PFSK-1 (cell line): ENCODE data around the gene CORO2B.

Experiments
- FOXP2 ChIP-seq: optimal IDR thresholded peaks from 2 replicates; pipeline ENCODE3; 2011; ENCODE audit warnings: borderline replicate concordance, control low read depth, inconsistent platforms; ENCODE audit not compliant: insufficient read depth; ENCODE audit errors: extremely low read length, extremely low read depth
- POLR2AphosphoS5 ChIP-seq: IDR thresholded peaks from 2 replicates; pipeline ENCODE4 v1.6.1; 2012; ENCODE audit warnings: low read depth, mild to moderate bottlenecking, control low read depth, low read length, moderate library complexity
- SIN3A ChIP-seq: IDR thresholded peaks from 2 replicates; pipeline ENCODE4 v1.6.1; 2012; ENCODE audit warnings: mild to moderate bottlenecking, low read length, moderate library complexity, borderline replicate concordance; ENCODE audit not compliant: insufficient read depth
- TAF1 ChIP-seq: IDR thresholded peaks from 2 replicates; pipeline ENCODE4 v1.6.1; 2012; ENCODE audit warnings: low read length, control low read depth, borderline replicate concordance; ENCODE audit not compliant: insufficient read depth
- TF ChIP-seq, protein P1 (sequence below), 2 experiments: IDR thresholded peaks; 2 replicates each; pipeline versions ENCODE4 v1.6.1 to v1.8.0; 2011 to 2012; ENCODE audit warnings: low read depth in 2 of 2, low read length in 2 of 2, control low read depth in 1 of 2, inconsistent platforms in 1 of 2, mild to moderate bottlenecking in 1 of 2, moderate library complexity in 1 of 2; ENCODE audit not compliant: insufficient read depth in 1 of 2

The CORO2B gene

DNA sequence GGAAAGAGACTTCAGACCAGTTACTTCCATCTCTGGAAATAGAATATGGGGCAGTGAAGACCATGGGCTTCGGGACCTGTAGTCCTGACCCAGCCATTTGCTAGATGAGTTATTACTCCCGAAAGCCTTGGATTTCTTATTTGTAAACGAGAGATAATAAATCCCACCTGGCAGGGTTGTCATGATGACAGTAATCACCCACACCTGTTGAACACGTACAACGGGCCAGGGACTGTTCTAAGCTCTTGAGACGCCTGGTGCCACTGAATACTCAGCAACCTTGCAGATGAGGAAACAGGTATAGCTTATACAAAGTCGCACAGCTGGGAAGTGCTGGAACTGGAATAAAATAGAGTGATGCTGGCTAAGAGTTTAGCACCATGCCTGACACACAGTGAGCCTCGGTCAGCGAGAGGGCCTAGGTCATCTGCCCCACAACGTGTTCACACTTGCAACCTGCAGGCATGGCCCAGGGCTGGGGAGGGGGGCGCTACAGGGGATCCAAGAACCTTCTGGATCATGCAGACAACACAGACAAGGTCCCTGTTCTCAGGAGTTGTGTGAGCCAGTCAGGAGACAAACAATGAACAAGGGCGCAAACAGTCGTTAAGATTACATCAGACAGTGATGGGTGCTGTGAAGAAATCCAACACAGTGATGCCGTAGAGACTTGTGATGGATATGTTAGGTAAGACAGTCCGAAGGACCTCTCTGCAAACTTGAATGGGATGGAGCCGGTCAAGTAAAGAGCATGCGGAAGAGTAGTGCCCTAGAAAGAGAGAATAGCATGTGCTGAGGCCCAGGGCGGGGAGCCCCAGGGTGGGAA is 89.2 kb downstream of the CORO2B start:
- TF ChIP-seq, protein P1, sequence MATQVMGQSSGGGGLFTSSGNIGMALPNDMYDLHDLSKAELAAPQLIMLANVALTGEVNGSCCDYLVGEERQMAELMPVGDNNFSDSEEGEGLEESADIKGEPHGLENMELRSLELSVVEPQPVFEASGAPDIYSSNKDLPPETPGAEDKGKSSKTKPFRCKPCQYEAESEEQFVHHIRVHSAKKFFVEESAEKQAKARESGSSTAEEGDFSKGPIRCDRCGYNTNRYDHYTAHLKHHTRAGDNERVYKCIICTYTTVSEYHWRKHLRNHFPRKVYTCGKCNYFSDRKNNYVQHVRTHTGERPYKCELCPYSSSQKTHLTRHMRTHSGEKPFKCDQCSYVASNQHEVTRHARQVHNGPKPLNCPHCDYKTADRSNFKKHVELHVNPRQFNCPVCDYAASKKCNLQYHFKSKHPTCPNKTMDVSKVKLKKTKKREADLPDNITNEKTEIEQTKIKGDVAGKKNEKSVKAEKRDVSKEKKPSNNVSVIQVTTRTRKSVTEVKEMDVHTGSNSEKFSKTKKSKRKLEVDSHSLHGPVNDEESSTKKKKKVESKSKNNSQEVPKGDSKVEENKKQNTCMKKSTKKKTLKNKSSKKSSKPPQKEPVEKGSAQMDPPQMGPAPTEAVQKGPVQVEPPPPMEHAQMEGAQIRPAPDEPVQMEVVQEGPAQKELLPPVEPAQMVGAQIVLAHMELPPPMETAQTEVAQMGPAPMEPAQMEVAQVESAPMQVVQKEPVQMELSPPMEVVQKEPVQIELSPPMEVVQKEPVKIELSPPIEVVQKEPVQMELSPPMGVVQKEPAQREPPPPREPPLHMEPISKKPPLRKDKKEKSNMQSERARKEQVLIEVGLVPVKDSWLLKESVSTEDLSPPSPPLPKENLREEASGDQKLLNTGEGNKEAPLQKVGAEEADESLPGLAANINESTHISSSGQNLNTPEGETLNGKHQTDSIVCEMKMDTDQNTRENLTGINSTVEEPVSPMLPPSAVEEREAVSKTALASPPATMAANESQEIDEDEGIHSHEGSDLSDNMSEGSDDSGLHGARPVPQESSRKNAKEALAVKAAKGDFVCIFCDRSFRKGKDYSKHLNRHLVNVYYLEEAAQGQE (IDR thresholded peaks at IDR 0.05; ENCODE audit: insufficient read depth in 1 of 2, low read depth in 2 of 2, low read length in 2 of 2): no peak
- no peak for TF ChIP-seq POLR2AphosphoS5
- TF ChIP-seq TAF1: no peak
- no peak for TF ChIP-seq SIN3A
- TF ChIP-seq FOXP2: no peak

DNA sequence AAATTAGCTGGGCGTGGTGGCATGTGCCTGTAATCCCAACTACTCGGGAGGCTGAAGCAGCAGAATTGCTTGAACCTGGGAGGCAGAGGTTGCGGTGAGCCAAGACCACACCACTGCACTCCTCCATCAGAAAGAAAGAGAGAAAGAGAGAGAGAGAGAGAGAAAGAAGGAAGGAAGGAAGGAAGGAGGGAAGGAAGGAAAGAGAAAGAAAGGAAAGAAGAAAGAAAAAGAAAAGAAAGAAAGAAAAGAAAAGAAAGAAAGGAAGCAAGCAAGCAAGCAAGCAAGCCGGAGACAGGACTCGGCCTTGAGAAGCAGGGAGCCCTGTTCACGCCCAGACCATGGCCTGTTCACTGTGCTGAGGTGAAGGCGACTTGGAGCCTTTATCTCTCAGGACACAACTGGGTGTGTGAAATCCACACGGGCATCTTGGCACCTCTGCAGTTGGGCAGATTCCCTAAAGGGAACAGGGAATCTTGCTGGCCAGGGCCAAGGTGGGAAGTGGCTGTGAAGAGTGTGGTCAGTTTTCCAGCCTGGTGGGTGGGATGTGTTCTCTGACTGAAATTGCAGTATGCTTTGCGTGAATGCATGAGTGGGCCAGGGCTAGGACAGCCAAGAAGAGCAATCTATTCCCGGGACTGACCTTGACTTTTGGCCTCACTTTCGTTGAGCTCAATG is 90.3 kb downstream of the CORO2B start:
- no peak for TF ChIP-seq FOXP2
- TF ChIP-seq, protein P1 (IDR thresholded peaks at IDR 0.05; ENCODE audit: insufficient read depth in 1 of 2, low read depth in 2 of 2, low read length in 2 of 2): no peak

DNA sequence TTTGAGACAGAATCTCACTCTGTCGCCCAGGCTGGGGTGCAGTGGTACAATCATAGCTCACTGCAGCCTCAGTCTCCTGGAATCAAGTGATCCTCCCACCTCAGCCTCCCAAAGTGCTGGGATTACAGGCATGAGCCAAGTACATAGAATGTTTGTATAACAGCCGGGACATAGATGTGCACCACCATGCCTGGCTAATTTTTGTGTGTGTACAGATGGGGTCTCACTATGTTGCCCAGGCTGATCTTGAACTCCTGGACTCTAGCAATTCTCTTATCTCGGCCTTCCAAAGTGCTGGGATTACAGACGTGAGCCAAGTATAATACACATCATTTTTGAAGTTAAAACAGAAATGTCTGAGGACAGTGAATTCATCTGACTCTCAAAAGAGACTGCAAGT is 93.5 kb downstream of the CORO2B start:
- TF ChIP-seq, protein P1 (IDR thresholded peaks at IDR 0.05; ENCODE audit: insufficient read depth in 1 of 2, low read depth in 2 of 2, low read length in 2 of 2): no peak
- TF ChIP-seq FOXP2 (no peak), SIN3A (no peak), POLR2AphosphoS5 (no peak), TAF1 (no peak)

DNA sequence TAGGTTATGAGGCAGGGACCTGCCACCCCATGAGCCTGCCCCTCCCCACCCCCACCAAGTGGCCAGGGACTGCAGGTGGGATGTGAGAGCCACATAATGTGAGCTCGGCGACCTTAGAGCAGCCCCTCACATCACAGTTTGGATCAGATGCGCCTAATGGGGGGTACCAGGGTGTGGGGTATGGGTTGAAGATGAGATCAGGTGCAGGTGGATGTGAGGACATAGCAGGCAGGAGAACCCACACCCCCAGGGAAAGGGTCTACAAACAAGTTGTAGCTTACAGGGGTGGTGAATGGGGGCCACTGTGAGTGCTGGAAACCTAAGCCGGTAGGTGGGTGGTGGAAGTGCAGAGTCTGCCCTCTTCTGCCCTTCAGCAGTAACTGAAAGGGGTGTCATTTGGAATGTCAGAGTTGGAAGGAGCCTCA is 94.0 kb downstream of the CORO2B start:
- TF ChIP-seq TAF1 (no peak), POLR2AphosphoS5 (no peak)
- TF ChIP-seq, protein P1 (IDR thresholded peaks at IDR 0.05; ENCODE audit: insufficient read depth in 1 of 2, low read depth in 2 of 2, low read length in 2 of 2): no peak
